ENCODE data around the gene ATP5F1A. TPM values are rescaled to one million over a fixed set of nuclear protein-coding genes. Genes with fewer than 3 reads are reported as not detected.
"Not testable (repeated sequence)": the region's sequence is repeated elsewhere in the genome, so short reads cannot be mapped to it uniquely, and the experiment has no call there.

ATP5F1A gene
- 100 to 1,000 TPM; 442 to 447 TPM for total RNA-seq

DNA sequence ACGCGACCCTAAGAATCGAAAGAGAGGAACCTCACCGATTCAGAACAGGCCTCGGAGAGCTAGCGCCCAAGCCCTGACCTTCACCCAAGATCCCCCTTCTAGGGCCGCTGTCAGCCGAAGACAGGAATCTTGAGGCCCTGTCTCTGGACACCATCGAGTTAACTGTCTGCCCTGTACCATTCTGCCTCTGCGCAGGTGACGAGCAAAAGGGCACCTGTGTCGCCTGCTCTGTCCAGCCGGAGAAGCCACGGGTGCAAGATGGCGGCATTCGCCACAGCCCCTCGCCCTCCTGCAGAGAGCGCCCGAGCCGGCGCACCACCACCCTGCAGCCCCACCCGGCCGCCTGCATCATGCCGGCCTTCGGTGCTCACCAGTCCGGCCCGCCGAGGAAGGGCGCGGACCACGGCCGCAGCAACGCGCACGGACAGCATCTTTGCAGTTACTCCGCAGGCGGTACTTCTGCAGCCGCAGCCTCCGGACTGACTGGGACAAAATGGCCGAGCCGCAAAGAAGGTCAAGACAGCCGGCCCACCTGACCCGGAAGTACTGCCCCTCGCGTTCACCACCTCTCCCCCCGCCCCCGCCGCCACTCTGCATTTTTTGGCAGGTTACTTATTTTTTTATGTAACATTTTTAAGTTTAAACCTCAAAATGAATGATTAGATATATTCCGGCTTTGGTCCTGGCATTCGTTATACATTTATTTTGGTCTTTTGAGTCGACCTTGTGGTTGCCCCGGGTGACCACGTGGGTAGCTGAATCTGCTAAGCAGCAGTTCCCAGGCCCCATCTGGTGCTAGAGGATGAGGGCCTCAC, at the start of gene ATP5F1A:
TSS of gene ATP5F1A (minus strand) at position 496 of the 815 bp plus-strand sequence. CDS start at position 431, 65 bp downstream.
- H3K36me3 Mint-ChIP-seq: peaks cover 24% of the 10 kb centered on the region
- POLR2A ChIA-PET: interaction anchor here (2.8 kb wide), 1 partner anchor 76 kb away, joined by 14 read pairs; a partner anchor contains a TSS

GRCh38 chr18:46141199-46141598, 43.1 kb upstream of the ATP5F1A start:
- POLR2A ChIA-PET: interaction anchor here (1.0 kb wide), 1 partner anchor 9 kb away, joined by 4 read pairs; no protein-coding TSS in a partner anchor
- CTCF ChIA-PET: interaction anchor here (0.8 to 3.6 kb wide), 2 partner anchors 32 to 516 kb away, joined by 3 to 14 read pairs; partner anchors contain the start of gene LOXHD1
- H3K4me3 Mint-ChIP-seq: no peak overlapping the region

More for the DNA sequence above, at the start of gene ATP5F1A:
- intact Hi-C loops (cut with micrococcal nuclease): loop anchor here (2.0 to 10.0 kb wide), 3 partner anchors 25 to 1817 kb away; partner anchors contain the start of gene PSTPIP2
- Mint-ChIP-seq H3K27me3 (no peaks in the 10 kb centered on the region), H3K4me3 (peak within 1 kb of the TSS; percentile 98), H3K9me3 (no peaks in the 10 kb centered on the region), H3K4me1 (ENCODE audit: low read depth) (peaks cover 25% of the 10 kb centered on the region), H3K27ac (peak within 1 kb of the TSS; percentile 93)
- CTCF ChIA-PET: interaction anchor here (1.0 to 2.4 kb wide), 4 partner anchors 25 to 77 kb away, joined by 3 to 14 read pairs (median 5); a partner anchor contains a TSS
- peak; percentile 94 for DNase-seq

DNA sequence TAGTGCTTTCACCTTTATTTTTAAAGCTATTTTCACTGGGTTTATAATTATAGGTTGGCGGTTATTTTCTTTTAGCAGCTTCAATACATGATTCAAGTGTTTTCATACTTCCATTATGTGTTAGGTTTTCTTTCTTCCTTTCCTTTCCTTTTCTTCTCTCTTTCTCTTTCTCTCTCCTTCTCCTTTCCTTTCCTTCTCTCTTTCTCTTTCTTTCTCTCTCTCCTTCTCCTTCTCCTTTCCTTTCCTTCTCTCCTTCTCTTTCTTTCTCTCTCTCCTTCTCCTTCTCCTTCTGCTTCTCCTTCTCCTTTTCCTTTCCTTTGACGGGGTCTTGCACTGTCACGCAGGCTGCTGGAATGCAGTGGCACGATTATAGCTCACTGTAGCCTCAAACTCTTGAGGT, 42.1 kb upstream of the ATP5F1A start:
- H3K4me3 Mint-ChIP-seq: no peak overlapping the region
- H3K36me3 Mint-ChIP-seq: no peaks in the 10 kb centered on the region
- H3K4me1 Mint-ChIP-seq (ENCODE audit: low read depth): no peaks in the 10 kb centered on the region
- no peak overlapping the region for H3K27ac Mint-ChIP-seq
- POLR2A ChIA-PET: no interaction called here
- no peaks in the 10 kb centered on the region for H3K9me3 Mint-ChIP-seq
- intact Hi-C loops (cut with micrococcal nuclease): no loop called here
- CTCF ChIA-PET: interaction anchor here (1.0 to 3.6 kb wide), 4 partner anchors 9 to 517 kb away, joined by 3 to 14 read pairs (median 8); partner anchors contain the start of gene LOXHD1
- no peaks in the 10 kb centered on the region for H3K27me3 Mint-ChIP-seq
- DNase-seq: no peak

More at GRCh38 chr18:46141199-46141598, 43.1 kb upstream of the ATP5F1A start:
- intact Hi-C loops (cut with micrococcal nuclease): no loop called here
- no peaks in the 10 kb centered on the region for H3K9me3 Mint-ChIP-seq
- H3K27ac Mint-ChIP-seq: no peak overlapping the region
- no peaks in the 10 kb centered on the region for H3K4me1 Mint-ChIP-seq (ENCODE audit: low read depth)
- DNase-seq: no peak
- H3K27me3 Mint-ChIP-seq: no peaks in the 10 kb centered on the region
- no peaks in the 10 kb centered on the region for H3K36me3 Mint-ChIP-seq

DNA sequence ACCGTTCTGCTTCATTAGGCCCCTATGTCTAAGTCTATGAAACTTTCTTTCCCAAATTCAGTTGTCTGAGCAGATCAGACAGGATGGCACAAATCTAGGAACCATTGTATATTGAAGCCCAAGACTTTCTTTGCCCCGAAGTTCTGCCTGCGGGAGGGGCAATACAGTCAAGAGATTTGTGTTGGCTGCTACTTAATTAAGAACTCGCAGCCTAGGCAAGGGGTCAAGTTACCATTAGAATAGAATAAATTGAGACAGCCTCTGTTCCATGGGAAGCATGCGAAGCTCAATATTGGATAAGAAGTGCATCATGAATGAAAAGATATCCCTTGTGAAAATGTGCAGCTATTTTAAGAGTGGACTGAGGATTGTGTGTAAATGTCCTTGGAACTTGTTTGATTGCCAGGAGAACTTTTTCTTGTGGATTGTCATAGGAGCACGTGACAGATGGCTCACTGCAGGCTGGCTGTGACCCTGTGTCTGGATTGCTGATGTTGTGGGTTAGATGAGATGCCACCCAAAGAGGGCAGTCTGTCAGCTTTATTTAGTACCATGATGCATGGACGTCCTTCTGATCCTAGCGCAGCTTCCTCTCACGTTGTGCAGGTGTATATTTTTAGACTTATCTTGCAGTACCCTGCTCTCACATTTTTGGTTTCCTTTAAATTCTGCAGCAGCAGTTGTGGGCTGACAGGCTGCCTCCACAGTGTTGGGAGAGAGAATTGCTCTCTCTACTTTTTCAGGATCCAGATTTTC, 37.0 kb upstream of the ATP5F1A start:
- ChIA-PET CTCF (interaction anchor here (1.1 kb wide), 1 partner anchor 13 kb away, joined by 3 read pairs; no protein-coding TSS in a partner anchor), POLR2A (no interaction called here)
- H3K27ac Mint-ChIP-seq: no peak overlapping the region
- H3K9me3 Mint-ChIP-seq: no peaks in the 10 kb centered on the region
- no peak for DNase-seq
- peaks cover 3% of the 10 kb centered on the region for H3K36me3 Mint-ChIP-seq
- no peaks in the 10 kb centered on the region for H3K4me1 Mint-ChIP-seq (ENCODE audit: low read depth)
- H3K4me3 Mint-ChIP-seq: no peak overlapping the region
- H3K27me3 Mint-ChIP-seq: no peaks in the 10 kb centered on the region
- intact Hi-C loops (cut with micrococcal nuclease): no loop called here

GRCh38 chr18:46133534-46133933, 35.4 kb upstream of the ATP5F1A start:
- intact Hi-C loops (cut with micrococcal nuclease): no loop called here
- H3K9me3 Mint-ChIP-seq: no peaks in the 10 kb centered on the region
- no peak overlapping the region for H3K27ac Mint-ChIP-seq
- no peak for DNase-seq
- no peaks in the 10 kb centered on the region for H3K27me3 Mint-ChIP-seq
- CTCF ChIA-PET: interaction anchor here (0.5 kb wide), 1 partner anchor 1874 kb away, joined by 3 read pairs; no protein-coding TSS in a partner anchor
- peaks cover 11% of the 10 kb centered on the region for H3K36me3 Mint-ChIP-seq
- no peaks in the 10 kb centered on the region for H3K4me1 Mint-ChIP-seq (ENCODE audit: low read depth)
- POLR2A ChIA-PET: no interaction called here
- H3K4me3 Mint-ChIP-seq: no peak overlapping the region

DNA sequence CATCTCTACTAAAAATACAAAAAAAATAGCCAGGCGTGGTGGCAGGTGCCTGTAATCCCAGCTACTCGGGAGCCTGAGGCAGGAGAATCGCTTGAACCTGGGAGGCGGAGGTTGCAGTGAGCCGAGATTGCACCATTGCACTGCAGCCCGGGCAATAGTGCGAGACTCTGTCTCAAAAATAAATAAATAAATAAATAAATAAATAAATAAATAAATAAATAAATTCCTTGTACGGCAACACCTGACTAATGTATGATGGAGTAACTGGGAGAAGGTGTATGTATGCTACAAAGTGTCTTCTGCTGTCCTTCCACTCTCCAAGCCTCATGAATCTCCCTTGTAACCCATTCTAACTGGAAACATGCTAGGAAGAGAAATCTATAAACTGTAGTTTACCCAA, 32.5 kb upstream of the ATP5F1A start:
- H3K4me1 Mint-ChIP-seq (ENCODE audit: low read depth); CTCF ChIA-PET; POLR2A ChIA-PET; H3K4me3 Mint-ChIP-seq; H3K27me3 Mint-ChIP-seq; H3K27ac Mint-ChIP-seq; intact Hi-C loops (cut with micrococcal nuclease); DNase-seq; H3K9me3 Mint-ChIP-seq: not testable (repeated sequence)
- peaks cover 21% of the 10 kb centered on the region for H3K36me3 Mint-ChIP-seq

DNA sequence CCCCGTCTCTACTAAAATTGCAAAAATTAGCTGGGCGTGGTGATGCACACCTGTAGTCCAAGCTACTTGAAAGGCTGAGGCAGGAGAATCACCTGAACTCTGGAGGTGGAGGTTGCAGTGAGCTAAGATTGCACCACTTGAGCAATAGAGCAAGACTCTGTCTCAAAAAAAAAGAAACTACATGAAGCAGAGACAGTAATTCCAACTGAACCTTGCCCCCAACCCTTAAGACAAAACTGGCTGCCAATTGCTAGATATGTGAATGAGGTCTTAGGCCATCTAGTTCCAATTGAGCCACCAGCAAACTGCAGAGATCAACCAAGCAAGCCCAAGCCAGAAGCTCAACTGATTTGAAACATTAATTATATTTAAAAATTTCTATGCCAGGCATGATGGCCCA, 32.0 kb upstream of the ATP5F1A start:
- no peak overlapping the region for H3K4me3 Mint-ChIP-seq
- no peak overlapping the region for H3K27ac Mint-ChIP-seq
- no peaks in the 10 kb centered on the region for H3K4me1 Mint-ChIP-seq (ENCODE audit: low read depth)
- DNase-seq: no peak
- H3K36me3 Mint-ChIP-seq: peaks cover 21% of the 10 kb centered on the region
- no peaks in the 10 kb centered on the region for H3K27me3 Mint-ChIP-seq
- intact Hi-C loops (cut with micrococcal nuclease): no loop called here
- POLR2A ChIA-PET: no interaction called here
- CTCF ChIA-PET: interaction anchor here (0.6 kb wide), 1 partner anchor 220 kb away, joined by 3 read pairs; no protein-coding TSS in a partner anchor
- H3K9me3 Mint-ChIP-seq: no peaks in the 10 kb centered on the region

DNA sequence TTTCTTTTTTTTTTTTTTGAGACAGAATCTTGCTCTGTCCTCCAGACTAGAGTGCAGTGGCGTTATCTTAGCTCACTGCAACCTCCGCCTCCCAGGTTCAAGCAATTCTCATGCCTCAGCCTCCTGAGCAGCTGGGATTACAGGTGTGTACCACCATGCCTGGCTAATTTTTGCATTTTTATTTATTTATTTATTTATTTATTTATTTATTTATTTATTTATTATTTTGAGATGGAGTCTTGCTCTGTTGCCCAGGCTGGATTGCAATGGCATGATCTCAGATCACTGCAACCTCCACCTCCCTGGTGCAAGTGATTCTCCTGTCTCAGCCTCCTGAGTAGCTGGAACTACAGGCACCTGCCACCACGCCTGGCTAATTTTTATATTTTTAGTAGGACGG, 28.5 kb upstream of the ATP5F1A start:
- H3K9me3 Mint-ChIP-seq; H3K4me3 Mint-ChIP-seq; H3K4me1 Mint-ChIP-seq (ENCODE audit: low read depth); intact Hi-C loops (cut with micrococcal nuclease); POLR2A ChIA-PET; H3K27me3 Mint-ChIP-seq; DNase-seq; H3K27ac Mint-ChIP-seq: not testable (repeated sequence)
- CTCF ChIA-PET: interaction anchor here (1.1 kb wide), 1 partner anchor 531 kb away, joined by 3 read pairs; no protein-coding TSS in a partner anchor
- peaks cover 29% of the 10 kb centered on the region for H3K36me3 Mint-ChIP-seq

DNA sequence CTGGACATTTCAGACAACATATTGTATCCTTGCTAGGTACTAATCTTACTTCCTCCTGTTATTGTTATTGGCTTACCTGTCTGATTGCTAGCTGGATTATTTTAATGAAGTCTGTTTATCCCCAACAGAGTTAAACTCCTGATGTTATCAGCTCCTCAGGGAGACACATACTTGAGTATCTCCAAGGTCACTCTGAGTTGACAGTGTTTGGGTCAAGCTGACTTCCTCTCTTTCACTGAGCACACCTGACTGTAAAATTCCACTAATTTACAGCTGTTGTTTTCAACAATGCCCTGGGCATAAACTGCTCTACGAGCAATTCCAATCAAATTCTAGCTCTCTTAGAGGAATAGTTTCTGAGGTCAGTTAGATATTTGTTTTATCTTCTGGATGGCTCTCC, 15.7 kb upstream of the ATP5F1A start:
- H3K27ac Mint-ChIP-seq: no peak overlapping the region
- no peaks in the 10 kb centered on the region for H3K9me3 Mint-ChIP-seq
- ChIA-PET CTCF (interaction anchor here (0.6 to 1.6 kb wide), 4 partner anchors 34 to 544 kb away, joined by 3 to 5 read pairs (median 4); a partner anchor contains a TSS), POLR2A (no interaction called here)
- H3K4me3 Mint-ChIP-seq: no peak overlapping the region
- H3K4me1 Mint-ChIP-seq (ENCODE audit: low read depth): peaks cover 5% of the 10 kb centered on the region
- H3K27me3 Mint-ChIP-seq: no peaks in the 10 kb centered on the region
- no peak for DNase-seq
- H3K36me3 Mint-ChIP-seq: peaks cover 33% of the 10 kb centered on the region
- intact Hi-C loops (cut with micrococcal nuclease): no loop called here

DNA sequence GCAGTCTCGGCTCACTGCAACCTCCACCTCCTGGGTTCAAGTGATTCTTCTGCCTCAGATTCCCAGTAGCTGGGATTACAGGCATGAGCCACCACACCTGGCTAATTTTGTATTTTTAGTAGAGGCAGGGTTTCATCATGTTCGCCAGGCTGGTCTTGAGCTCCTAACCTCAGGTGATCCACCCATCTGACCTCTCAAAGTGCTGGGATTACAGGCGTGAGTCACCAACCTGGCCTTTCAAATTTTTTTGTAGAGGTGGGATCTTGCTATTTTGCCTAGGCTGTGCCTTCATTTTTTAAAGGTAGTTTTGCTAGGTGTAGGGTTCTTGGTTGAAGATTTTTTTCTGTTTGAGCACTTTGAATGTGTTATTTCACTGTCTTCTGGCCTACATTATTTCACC, 12.3 kb upstream of the ATP5F1A start:
- Mint-ChIP-seq H3K4me1 (ENCODE audit: low read depth) (peaks cover 21% of the 10 kb centered on the region), H3K36me3 (peaks cover 36% of the 10 kb centered on the region), H3K9me3 (no peaks in the 10 kb centered on the region), H3K27me3 (no peaks in the 10 kb centered on the region), H3K4me3 (no peak overlapping the region), H3K27ac (no peak overlapping the region)
- ChIA-PET POLR2A (no interaction called here), CTCF (no interaction called here)
- DNase-seq: no peak
- intact Hi-C loops (cut with micrococcal nuclease): no loop called here

DNA sequence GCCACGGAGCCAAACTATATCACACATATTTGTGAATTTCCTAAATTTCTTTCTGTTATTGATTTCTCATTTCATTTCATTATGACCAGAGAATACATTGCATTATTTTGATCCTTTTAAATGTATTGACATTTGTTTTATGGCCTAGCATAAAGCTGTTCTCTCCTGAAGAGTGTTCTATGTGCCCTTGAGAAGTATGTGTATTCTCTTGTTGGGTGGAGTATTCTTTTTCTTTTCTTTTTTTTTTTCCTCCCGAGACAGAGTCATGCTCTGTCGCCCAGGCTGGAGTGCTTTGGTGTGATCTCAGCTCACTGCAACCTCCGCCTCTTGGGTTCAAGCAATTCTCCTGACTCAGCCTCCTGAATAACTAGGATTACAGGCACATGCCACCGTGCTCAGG, 11.3 kb upstream of the ATP5F1A start:
- no peak overlapping the region for H3K4me3 Mint-ChIP-seq
- CTCF ChIA-PET: no interaction called here
- peaks cover 30% of the 10 kb centered on the region for H3K36me3 Mint-ChIP-seq
- peaks cover 25% of the 10 kb centered on the region for H3K4me1 Mint-ChIP-seq (ENCODE audit: low read depth)
- DNase-seq: no peak
- intact Hi-C loops (cut with micrococcal nuclease): loop anchor here (5.0 kb wide), 1 partner anchor 143 kb away; no protein-coding TSS in a partner anchor
- H3K27me3 Mint-ChIP-seq: no peaks in the 10 kb centered on the region
- no peaks in the 10 kb centered on the region for H3K9me3 Mint-ChIP-seq
- POLR2A ChIA-PET: no interaction called here
- no peak overlapping the region for H3K27ac Mint-ChIP-seq
